Measurements from ENCODE around the gene PRKD1.

The PRKD1 gene

DNA sequence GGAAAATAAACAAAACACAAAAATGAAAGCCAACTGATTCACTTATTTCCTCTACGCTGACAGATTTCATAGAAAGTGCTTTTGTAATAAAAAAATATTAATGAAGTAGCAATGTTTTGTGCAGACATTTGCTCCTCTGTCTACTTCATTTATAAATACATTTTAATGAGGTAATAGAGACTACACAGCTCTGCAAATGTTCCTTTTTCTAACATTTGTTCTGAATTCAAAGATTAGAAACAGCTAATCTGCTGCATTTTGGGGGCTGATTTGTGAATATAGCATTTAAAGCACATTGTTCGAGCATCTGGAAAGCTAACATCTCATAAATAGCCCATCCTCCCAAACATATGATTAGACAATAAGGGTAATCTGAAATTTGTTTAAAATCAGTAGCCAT lies 97.8 kb downstream of the PRKD1 start:
- H3K4me3 ChIP-seq (ENCODE audit: low read depth, low read length), result no peak overlapping the region
- TF ChIP-seq, protein P1, sequence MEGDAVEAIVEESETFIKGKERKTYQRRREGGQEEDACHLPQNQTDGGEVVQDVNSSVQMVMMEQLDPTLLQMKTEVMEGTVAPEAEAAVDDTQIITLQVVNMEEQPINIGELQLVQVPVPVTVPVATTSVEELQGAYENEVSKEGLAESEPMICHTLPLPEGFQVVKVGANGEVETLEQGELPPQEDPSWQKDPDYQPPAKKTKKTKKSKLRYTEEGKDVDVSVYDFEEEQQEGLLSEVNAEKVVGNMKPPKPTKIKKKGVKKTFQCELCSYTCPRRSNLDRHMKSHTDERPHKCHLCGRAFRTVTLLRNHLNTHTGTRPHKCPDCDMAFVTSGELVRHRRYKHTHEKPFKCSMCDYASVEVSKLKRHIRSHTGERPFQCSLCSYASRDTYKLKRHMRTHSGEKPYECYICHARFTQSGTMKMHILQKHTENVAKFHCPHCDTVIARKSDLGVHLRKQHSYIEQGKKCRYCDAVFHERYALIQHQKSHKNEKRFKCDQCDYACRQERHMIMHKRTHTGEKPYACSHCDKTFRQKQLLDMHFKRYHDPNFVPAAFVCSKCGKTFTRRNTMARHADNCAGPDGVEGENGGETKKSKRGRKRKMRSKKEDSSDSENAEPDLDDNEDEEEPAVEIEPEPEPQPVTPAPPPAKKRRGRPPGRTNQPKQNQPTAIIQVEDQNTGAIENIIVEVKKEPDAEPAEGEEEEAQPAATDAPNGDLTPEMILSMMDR (conservative IDR thresholded peaks at IDR 0.05; ENCODE audit: low read depth, low read length), result no peak
- DNase-seq (ENCODE audit: low read depth), result no peak

DNA sequence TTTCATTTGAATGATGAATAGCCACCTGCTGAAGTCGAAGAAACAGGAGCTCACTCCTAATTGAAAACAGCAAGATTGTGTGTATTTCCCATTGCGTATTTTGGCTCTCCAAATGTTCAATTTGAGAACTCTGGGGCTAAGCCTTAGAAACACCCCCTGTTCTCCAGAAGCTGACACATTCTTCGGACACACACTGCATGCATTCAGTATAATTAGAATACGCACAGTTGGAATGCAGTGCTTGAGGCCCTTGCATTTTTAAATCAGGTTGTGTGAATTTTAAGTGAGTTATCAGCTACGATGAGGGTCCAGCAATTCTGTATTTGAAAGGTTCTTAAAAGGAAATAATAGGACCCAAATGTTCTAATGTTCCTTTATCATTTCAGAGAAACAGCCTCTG lies 103.8 kb downstream of the PRKD1 start:
- no peak overlapping the region for H3K4me3 ChIP-seq (ENCODE audit: low read depth, low read length)
- TF ChIP-seq, protein P1 (conservative IDR thresholded peaks at IDR 0.05; ENCODE audit: low read depth, low read length), result no peak
- no peak for DNase-seq (ENCODE audit: low read depth)

DNA sequence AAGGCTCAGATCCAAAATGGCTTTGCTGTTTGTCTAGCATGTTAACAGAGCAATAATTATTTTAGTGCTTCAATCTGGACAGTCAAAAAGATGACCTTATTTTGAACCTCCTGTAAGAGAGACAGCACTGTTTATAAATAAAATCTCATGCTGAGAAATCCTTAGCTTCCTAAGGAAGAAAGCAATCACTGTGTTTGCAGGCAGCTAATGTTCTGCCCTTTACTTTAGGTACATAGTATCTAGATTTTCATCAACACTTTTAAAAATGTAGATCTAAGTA lies 105.3 kb downstream of the PRKD1 start:
- H3K4me3 ChIP-seq (ENCODE audit: low read depth, low read length), result no peak overlapping the region
- TF ChIP-seq, protein P1 (conservative IDR thresholded peaks at IDR 0.05; ENCODE audit: low read depth, low read length), result no peak
- peak; percentile 45 for DNase-seq (ENCODE audit: low read depth)

DNA sequence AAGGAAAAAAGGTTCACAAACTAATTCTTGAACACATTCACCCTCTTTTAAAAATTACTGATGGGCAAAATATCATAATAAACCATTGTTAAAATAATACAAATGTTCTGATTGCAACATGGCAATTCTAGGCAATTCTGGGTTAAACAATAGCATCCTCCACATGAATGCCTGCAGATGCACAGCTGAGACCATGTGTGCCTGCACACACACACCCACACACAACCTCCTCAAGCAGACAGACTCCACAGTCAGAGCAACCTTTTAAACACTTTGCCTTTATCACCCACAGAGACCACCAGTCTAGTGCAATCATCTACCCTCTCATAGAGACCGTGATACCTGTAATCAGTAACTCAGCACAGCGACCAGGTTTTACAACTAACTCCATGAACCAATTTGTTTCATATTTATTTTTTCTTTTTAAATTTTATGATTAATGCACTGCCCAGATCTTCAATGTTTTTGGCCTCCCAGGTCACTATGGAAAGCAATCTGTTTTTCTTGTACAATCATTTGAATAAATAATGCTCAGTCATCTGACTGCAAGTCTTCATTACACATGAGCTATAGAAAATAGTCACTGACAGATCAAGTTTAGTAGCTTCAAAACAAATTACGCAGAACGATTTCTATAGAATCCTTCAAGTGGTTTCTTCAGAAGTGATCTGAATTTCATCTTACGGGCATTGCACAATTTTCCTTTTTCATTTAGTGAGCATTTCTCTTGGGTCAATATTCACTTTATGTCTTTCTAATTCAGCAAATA lies 105.8 kb downstream of the PRKD1 start:
- TF ChIP-seq, protein P1 (conservative IDR thresholded peaks at IDR 0.05; ENCODE audit: low read depth, low read length), result no peak
- DNase-seq (ENCODE audit: low read depth), result peak; percentile 30
- no peak overlapping the region for H3K4me3 ChIP-seq (ENCODE audit: low read depth, low read length)

DNA sequence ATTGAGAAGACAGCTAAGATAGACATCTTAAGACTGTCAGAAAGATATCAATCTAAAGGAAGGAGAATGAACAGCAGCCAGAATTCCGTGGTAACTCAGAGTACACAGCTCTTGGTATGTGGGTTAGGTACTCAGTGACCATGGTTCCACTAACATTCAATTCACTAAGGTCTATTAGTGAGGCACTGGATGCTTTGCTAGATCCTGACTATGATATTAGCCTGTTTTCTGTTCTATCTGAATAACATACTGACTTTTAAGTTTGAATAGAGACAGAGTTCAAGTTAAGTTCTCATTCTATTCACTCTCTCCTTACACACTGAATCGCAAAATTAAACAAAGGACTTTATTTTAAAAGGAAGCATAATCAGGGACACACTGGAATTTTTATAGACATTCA lies 106.4 kb downstream of the PRKD1 start:
- H3K4me3 ChIP-seq (ENCODE audit: low read depth, low read length), result no peak overlapping the region
- TF ChIP-seq, protein P1 (conservative IDR thresholded peaks at IDR 0.05; ENCODE audit: low read depth, low read length), result no peak
- peak; percentile 16 for DNase-seq (ENCODE audit: low read depth)

DNA sequence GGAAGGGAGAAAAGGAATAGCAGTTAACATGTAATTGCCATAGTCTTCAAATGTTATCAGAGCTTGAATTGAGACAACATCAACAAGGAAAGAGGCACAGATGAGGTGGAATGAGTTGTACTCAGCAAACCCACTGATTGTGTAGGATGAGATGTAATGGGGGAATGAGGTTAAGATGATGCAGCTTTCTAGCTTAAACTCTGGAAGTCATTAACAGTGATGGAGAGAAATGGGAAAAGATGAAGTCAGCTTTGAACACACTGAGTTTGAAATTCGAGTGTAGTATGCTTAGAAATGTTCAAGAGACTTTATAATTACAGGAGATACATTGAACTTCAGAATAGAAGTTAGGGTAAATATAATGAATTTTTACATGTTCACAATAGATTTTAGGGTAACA lies 106.9 kb downstream of the PRKD1 start:
- no peak overlapping the region for H3K4me3 ChIP-seq (ENCODE audit: low read depth, low read length)
- TF ChIP-seq, protein P1 (conservative IDR thresholded peaks at IDR 0.05; ENCODE audit: low read depth, low read length), result no peak
- DNase-seq (ENCODE audit: low read depth), result no peak

DNA sequence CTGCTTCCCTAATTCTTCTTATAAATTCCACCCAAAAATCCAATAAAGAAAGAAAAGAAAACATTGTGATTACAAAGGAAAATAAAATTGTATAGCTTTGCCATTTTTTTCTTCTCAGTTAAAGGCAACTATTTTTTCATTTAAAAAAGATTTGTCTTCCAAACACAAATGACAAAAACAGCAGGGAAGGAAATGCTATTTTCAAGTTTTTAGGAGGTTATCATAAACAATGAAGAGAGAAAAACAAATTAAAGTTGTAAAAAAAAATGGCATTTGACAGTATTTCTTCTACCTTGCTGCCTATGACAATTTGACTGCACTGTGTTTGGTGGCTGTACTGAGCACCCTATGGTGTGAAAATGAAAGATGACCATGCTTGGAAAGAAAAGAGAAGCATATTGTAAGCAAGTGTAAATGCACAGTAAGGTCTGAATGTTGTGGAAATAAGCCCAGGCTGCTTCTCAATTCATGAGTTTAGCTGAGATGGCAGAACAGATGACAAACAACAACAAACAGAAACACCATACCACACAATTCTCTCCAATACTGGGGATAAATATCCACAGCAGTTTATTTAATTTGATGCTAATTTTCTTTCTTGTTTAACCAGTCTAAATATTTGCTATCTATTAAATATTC lies 109.8 kb downstream of the PRKD1 start:
- H3K4me3 ChIP-seq (ENCODE audit: low read depth, low read length), result no peak overlapping the region
- DNase-seq (ENCODE audit: low read depth), result no peak
- TF ChIP-seq, protein P1 (conservative IDR thresholded peaks at IDR 0.05; ENCODE audit: low read depth, low read length), result no peak
